Stimulated activated CD4-positive, alpha-beta T cell treated with anti-CD3 and anti-CD28 coated beads, TNF-alpha, amount 100 ng/mL, for 24 hours (primary cell): Measurements from ENCODE around the gene CXCL14.

Experiments used
- DNase-seq, 3 experiments: peaks; one replicate each; pipeline ENCODE4 v3.0.0-alpha.2; 2020; ENCODE audit warnings: low read depth in 3 of 3

The CXCL14 gene

GRCh38 chr5:135578685-135579341 lies at the start of gene CXCL14:
TSS of gene CXCL14 (minus strand) at chr5:135578991. CDS start at chr5:135578778, 213 bp downstream.
- DNase-seq = peak in 1 of 3 experiments; percentile 25

- no peak for DNase-seq
Measured at GRCh38 chr5:135626636-135627035, 47.8 kb upstream of the CXCL14 start.

- DNase-seq = no peak
Measured at GRCh38 chr5:135625961-135626360, 47.2 kb upstream of the CXCL14 start.

GRCh38 chr5:135625486-135625885 lies 46.7 kb upstream of the CXCL14 start:
- no peak for DNase-seq

- no peak for DNase-seq
Measured at GRCh38 chr5:135625061-135625460, 46.3 kb upstream of the CXCL14 start.

GRCh38 chr5:135623186-135623715 lies 44.5 kb upstream of the CXCL14 start:
- no peak for DNase-seq

GRCh38 chr5:135615581-135616260 lies 36.9 kb upstream of the CXCL14 start:
- no peak for DNase-seq

- no peak for DNase-seq
Measured at GRCh38 chr5:135615171-135615570, 36.4 kb upstream of the CXCL14 start.

GRCh38 chr5:135609981-135610380 lies 31.2 kb upstream of the CXCL14 start:
- DNase-seq = no peak

- no peak for DNase-seq
Measured at GRCh38 chr5:135608761-135609443, 30.1 kb upstream of the CXCL14 start.

GRCh38 chr5:135608361-135608760 lies 29.6 kb upstream of the CXCL14 start:
- no peak for DNase-seq

GRCh38 chr5:135606431-135606830 lies 27.6 kb upstream of the CXCL14 start:
- DNase-seq = no peak

GRCh38 chr5:135605221-135605620 lies 26.4 kb upstream of the CXCL14 start:
- no peak for DNase-seq

GRCh38 chr5:135604056-135604455 lies 25.3 kb upstream of the CXCL14 start:
- no peak for DNase-seq

GRCh38 chr5:135602882-135603721 lies 24.3 kb upstream of the CXCL14 start:
- DNase-seq = no peak

GRCh38 chr5:135601466-135601865 lies 22.7 kb upstream of the CXCL14 start:
- no peak for DNase-seq

GRCh38 chr5:135600971-135601381 lies 22.2 kb upstream of the CXCL14 start:
- DNase-seq = no peak

GRCh38 chr5:135600152-135600570 lies 21.4 kb upstream of the CXCL14 start:
- DNase-seq = no peak

- DNase-seq = no peak
Measured at GRCh38 chr5:135599421-135600151, 20.8 kb upstream of the CXCL14 start.

- DNase-seq = no peak
Measured at GRCh38 chr5:135598691-135599395, 20.1 kb upstream of the CXCL14 start.
